ENCODE data around the gene ZNF416.

Gene ZNF416

GRCh38 chr19:57578487-57579205 lies at the start of gene ZNF416:
Gene ZNF416, minus strand, starts transcription at chr19:57578911. Its CDS starts 207 bp downstream, at chr19:57578704.
- peak; percentile 91 to 94 for DNase-seq

GRCh38 chr19:57623091-57623490 lies 44.4 kb upstream of the ZNF416 start:
- no peak for DNase-seq

- no peak for DNase-seq
Measured at GRCh38 chr19:57620673-57621348, 42.1 kb upstream of the ZNF416 start.

- DNase-seq: no peak
Measured at GRCh38 chr19:57615346-57615745, 36.6 kb upstream of the ZNF416 start.

- peak; percentile 89 to 92 for DNase-seq
Measured at GRCh38 chr19:57613941-57614743, 35.4 kb upstream of the ZNF416 start, which contains the start of gene ZNF134. Gene ZNF134, plus strand, starts transcription at chr19:57614242. Its CDS starts 5,227 bp downstream, at chr19:57619469.

GRCh38 chr19:57611113-57611512 lies 32.4 kb upstream of the ZNF416 start:
- no peak for DNase-seq

GRCh38 chr19:57606931-57607330 lies 28.2 kb upstream of the ZNF416 start:
- no peak for DNase-seq

- peak; percentile 91 to 94 for DNase-seq
Measured at GRCh38 chr19:57599761-57600383, 21.2 kb upstream of the ZNF416 start, which contains the start of gene ZNF530. Gene ZNF530, plus strand, starts transcription at chr19:57599885. Its CDS starts 4,461 bp downstream, at chr19:57604346.

- no peak for DNase-seq
Measured at GRCh38 chr19:57599377-57599760, 20.7 kb upstream of the ZNF416 start.

GRCh38 chr19:57587529-57587928 lies 8.8 kb upstream of the ZNF416 start:
- DNase-seq: no peak

GRCh38 chr19:57583521-57584416 lies 5.1 kb upstream of the ZNF416 start, which contains the start of gene ZIK1:
Gene ZIK1, plus strand, starts transcription at chr19:57584145. Its CDS starts 212 bp downstream, at chr19:57584357.
- DNase-seq: peak; percentile 81 to 86

GRCh38 chr19:57583104-57583520 lies 4.4 kb upstream of the ZNF416 start:
- DNase-seq: no peak

GRCh38 chr19:57576661-57577060 lies 2.0 kb downstream of the ZNF416 start:
- DNase-seq: no peak

GRCh38 chr19:57572415-57572947 lies 6.2 kb downstream of the ZNF416 start:
- DNase-seq: no peak

GRCh38 chr19:57570707-57571106 lies 8.0 kb downstream of the ZNF416 start:
- DNase-seq: no peak

- no peak for DNase-seq
Measured at GRCh38 chr19:57566396-57567265, 12.1 kb downstream of the ZNF416 start.

- no peak for DNase-seq
Measured at GRCh38 chr19:57563547-57563946, 15.2 kb downstream of the ZNF416 start.

- DNase-seq: no peak
Measured at GRCh38 chr19:57560049-57560491, 18.6 kb downstream of the ZNF416 start.

- DNase-seq: peak; percentile 86 to 91
Measured at GRCh38 chr19:57559404-57560025, 19.2 kb downstream of the ZNF416 start, which contains the start of gene ZNF550. Gene ZNF550, minus strand, starts transcription at chr19:57559863. Its CDS starts 181 bp downstream, at chr19:57559682.

GRCh38 chr19:57559008-57559403 lies 19.7 kb downstream of the ZNF416 start:
- peak; percentile 15 to 25 for DNase-seq
